Measurements from ENCODE around the gene NAMPT. TPM values are rescaled to one million over a fixed set of nuclear protein-coding genes. Genes with fewer than 3 reads are reported as not detected.

NAMPT gene
- total RNA-seq, 4 donors from 2014 or later, result 96.7 to 239 (median 189) TPM

GRCh38 chr7:106294334-106294733, 9.6 kb upstream of the NAMPT start:
- Histone ChIP-seq H3K36me3 (no peaks in the 10 kb centered on the region), H3K27ac (no peak overlapping the region), H3K4me3 (no peak overlapping the region), H3K27me3 (no peaks in the 10 kb centered on the region), H3K9me3 (no peaks in the 10 kb centered on the region), H3K4me1 (no peaks in the 10 kb centered on the region)
- 67% methylated on average over 2 of the region's 2 CpGs for WGBS
- TF ChIP-seq EP300 (IDR thresholded peaks at IDR 0.05) (no peak), POLR2A (IDR thresholded peaks at IDR 0.05) (no peak), POLR2AphosphoS5 (IDR thresholded peaks at IDR 0.05) (no peak), CTCF (IDR thresholded peaks at IDR 0.05) (no peak)
- DNase-seq (ENCODE audit: low spot score in 2 of 2), result no peak

GRCh38 chr7:106291247-106291646, 6.5 kb upstream of the NAMPT start:
- TF ChIP-seq CTCF (IDR thresholded peaks at IDR 0.05), result no peak
- no peak for TF ChIP-seq POLR2A (IDR thresholded peaks at IDR 0.05)
- TF ChIP-seq POLR2AphosphoS5 (IDR thresholded peaks at IDR 0.05), result no peak
- TF ChIP-seq EP300 (IDR thresholded peaks at IDR 0.05), result no peak
- no peaks in the 10 kb centered on the region for H3K9me3 ChIP-seq
- DNase-seq (ENCODE audit: low spot score in 2 of 2), result no peak

GRCh38 chr7:106290319-106290718, 5.5 kb upstream of the NAMPT start:
- Histone ChIP-seq H3K4me3 (no peak overlapping the region), H3K27me3 (no peaks in the 10 kb centered on the region), H3K36me3 (no peaks in the 10 kb centered on the region), H3K9me3 (no peaks in the 10 kb centered on the region), H3K27ac (peak overlapping the region; percentile 20), H3K4me1 (peaks cover 16% of the 10 kb centered on the region)
- DNase-seq (ENCODE audit: low spot score in 2 of 2), result no peak
- 88% methylated on average over 5 of the region's 5 CpGs for WGBS
- TF ChIP-seq POLR2AphosphoS5 (IDR thresholded peaks at IDR 0.05) (no peak), CTCF (IDR thresholded peaks at IDR 0.05) (no peak), EP300 (IDR thresholded peaks at IDR 0.05) (no peak), POLR2A (IDR thresholded peaks at IDR 0.05) (no peak)

More at GRCh38 chr7:106291247-106291646, 6.5 kb upstream of the NAMPT start:
- no peaks in the 10 kb centered on the region for H3K36me3 ChIP-seq
- H3K27ac ChIP-seq, result no peak overlapping the region
- no peak overlapping the region for H3K4me3 ChIP-seq
- peaks cover 8% of the 10 kb centered on the region for H3K4me1 ChIP-seq
- no peaks in the 10 kb centered on the region for H3K27me3 ChIP-seq
- WGBS, result 52% methylated on average over 4 of the region's 4 CpGs

- peaks cover 16% of the 10 kb centered on the region for H3K4me1 ChIP-seq
- 0% methylated on average over 1 of the region's 1 CpG for WGBS
- no peaks in the 10 kb centered on the region for H3K27me3 ChIP-seq
- TF ChIP-seq POLR2AphosphoS5 (IDR thresholded peaks at IDR 0.05) (no peak), EP300 (IDR thresholded peaks at IDR 0.05) (no peak), CTCF (IDR thresholded peaks at IDR 0.05) (no peak), POLR2A (IDR thresholded peaks at IDR 0.05) (no peak)
- no peaks in the 10 kb centered on the region for H3K36me3 ChIP-seq
- no peak for DNase-seq (ENCODE audit: low spot score in 2 of 2)
- no peak overlapping the region for H3K4me3 ChIP-seq
- no peaks in the 10 kb centered on the region for H3K9me3 ChIP-seq
- no peak overlapping the region for H3K27ac ChIP-seq
Observed at GRCh38 chr7:106289848-106290247, 5.1 kb upstream of the NAMPT start.

- H3K4me3 ChIP-seq, result no peak overlapping the region
- no peaks in the 10 kb centered on the region for H3K9me3 ChIP-seq
- no peaks in the 10 kb centered on the region for H3K27me3 ChIP-seq
- TF ChIP-seq POLR2A (IDR thresholded peaks at IDR 0.05), result no peak
- no peak for TF ChIP-seq EP300 (IDR thresholded peaks at IDR 0.05)
- no peak for TF ChIP-seq CTCF (IDR thresholded peaks at IDR 0.05)
- TF ChIP-seq POLR2AphosphoS5 (IDR thresholded peaks at IDR 0.05), result no peak
- H3K27ac ChIP-seq, result no peak overlapping the region
- peaks cover 20% of the 10 kb centered on the region for H3K4me1 ChIP-seq
- WGBS, result 86% methylated on average over 7 of the region's 7 CpGs
- no peak for DNase-seq (ENCODE audit: low spot score in 2 of 2)
- no peaks in the 10 kb centered on the region for H3K36me3 ChIP-seq
Observed at GRCh38 chr7:106288263-106288662, 3.5 kb upstream of the NAMPT start.

Data from suprapubic skin (tissue), 4 donors.